ENCODE measurements around the gene PCGF6. TPM values are rescaled to one million over a fixed set of nuclear protein-coding genes. Genes with fewer than 3 reads are reported as not detected.

Gene PCGF6
- total and polyA plus RNA-seq, 8 donors: 7.7 to 14.7 (median 12.9) TPM

DNA sequence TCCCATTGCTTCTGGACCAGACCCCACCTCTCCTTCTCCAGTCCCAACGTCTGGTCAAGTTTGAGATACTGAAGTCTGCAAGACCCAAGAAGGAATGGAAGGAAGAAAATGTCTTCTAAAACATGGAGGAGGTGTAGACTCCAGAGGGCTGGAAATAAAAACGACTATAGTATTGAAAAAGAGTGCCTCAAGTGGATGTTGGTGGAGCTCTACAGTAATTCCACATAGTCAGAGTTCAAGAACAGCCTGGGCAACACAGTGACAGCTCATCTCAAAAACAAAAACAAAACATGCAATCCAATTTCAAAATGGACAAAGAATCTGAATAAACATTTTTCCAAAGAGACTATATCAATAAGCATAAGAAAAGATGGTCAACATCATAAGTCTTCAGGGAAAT lies 2.3 kb upstream of the PCGF6 start:
- Histone ChIP-seq H3K36me3 (peaks cover 0 to 3% of the 10 kb centered on the region in 2 donors), H3K9me3 (no peaks in the 10 kb centered on the region), H3K4me3 (no peak overlapping the region), H3K27me3 (no peaks in the 10 kb centered on the region), H3K27ac (no peak overlapping the region), H3K4me1 (peaks cover 4 to 20% of the 10 kb centered on the region in 2 donors)
- intact Hi-C loops (cut with DNase I): no loop called here
- TF ChIP-seq, protein P1, sequence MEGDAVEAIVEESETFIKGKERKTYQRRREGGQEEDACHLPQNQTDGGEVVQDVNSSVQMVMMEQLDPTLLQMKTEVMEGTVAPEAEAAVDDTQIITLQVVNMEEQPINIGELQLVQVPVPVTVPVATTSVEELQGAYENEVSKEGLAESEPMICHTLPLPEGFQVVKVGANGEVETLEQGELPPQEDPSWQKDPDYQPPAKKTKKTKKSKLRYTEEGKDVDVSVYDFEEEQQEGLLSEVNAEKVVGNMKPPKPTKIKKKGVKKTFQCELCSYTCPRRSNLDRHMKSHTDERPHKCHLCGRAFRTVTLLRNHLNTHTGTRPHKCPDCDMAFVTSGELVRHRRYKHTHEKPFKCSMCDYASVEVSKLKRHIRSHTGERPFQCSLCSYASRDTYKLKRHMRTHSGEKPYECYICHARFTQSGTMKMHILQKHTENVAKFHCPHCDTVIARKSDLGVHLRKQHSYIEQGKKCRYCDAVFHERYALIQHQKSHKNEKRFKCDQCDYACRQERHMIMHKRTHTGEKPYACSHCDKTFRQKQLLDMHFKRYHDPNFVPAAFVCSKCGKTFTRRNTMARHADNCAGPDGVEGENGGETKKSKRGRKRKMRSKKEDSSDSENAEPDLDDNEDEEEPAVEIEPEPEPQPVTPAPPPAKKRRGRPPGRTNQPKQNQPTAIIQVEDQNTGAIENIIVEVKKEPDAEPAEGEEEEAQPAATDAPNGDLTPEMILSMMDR (IDR thresholded peaks at IDR 0.05): no peak
- ATAC-seq (no peak), DNase-seq (no peak)

DNA sequence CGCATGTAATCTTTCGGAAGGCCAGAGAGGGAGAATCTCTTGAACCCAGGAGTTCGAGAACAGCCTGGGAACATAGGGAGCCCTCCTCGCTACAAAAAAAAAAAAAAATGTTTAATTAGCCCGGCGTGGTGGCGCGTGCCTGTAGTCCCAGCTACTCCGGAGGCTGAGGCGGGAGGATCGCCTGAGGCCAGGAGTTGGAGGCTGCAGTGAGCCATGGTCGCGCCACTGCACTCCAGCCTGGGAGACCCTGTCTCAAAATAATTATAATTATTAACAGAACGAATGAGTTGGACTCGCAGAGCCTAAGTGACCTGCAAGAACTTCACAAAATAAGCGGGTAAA lies 794 bp downstream of the PCGF6 start:
- Histone ChIP-seq H3K9me3 (no peaks in the 10 kb centered on the region), H3K36me3 (peaks cover 0 to 34% of the 10 kb centered on the region in 2 donors), H3K27ac (peak overlapping the region; percentile 62 to 79), H3K4me1 (peaks cover 4 to 20% of the 10 kb centered on the region in 2 donors), H3K4me3 (peak overlapping the region; percentile 78 to 79), H3K27me3 (no peaks in the 10 kb centered on the region)
- DNase-seq (no peak), ATAC-seq (no peak)
- intact Hi-C loops (cut with DNase I): no loop called here
- TF ChIP-seq, protein P1 (IDR thresholded peaks at IDR 0.05): no peak

DNA sequence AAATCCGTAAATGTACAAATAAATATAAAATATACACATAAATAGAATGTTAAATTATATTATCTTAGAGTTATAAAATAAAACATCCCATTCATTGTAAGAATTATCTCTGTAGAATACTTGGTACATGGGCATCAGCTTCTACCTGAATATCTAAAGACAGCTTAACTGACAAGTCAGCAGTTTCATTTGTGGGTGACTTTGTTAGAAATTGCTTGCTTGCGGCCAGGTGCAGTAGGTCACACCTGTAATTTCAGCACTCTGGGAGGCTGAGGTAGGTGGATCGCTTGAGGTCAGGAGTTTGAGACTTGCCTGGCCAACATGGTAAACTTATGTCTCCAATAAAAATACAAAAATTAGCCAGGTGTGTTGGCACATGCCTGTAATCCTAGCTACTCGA lies 14.6 kb downstream of the PCGF6 start:
- DNase-seq (no peak), ATAC-seq (no peak)
- Histone ChIP-seq H3K4me3 (no peak overlapping the region), H3K9me3 (no peaks in the 10 kb centered on the region), H3K27me3 (no peaks in the 10 kb centered on the region), H3K4me1 (no peaks in the 10 kb centered on the region), H3K27ac (no peak overlapping the region), H3K36me3 (peaks cover 0 to 60% of the 10 kb centered on the region in 2 donors)
- TF ChIP-seq, protein P1 (IDR thresholded peaks at IDR 0.05): no peak
- intact Hi-C loops (cut with DNase I): no loop called here

DNA sequence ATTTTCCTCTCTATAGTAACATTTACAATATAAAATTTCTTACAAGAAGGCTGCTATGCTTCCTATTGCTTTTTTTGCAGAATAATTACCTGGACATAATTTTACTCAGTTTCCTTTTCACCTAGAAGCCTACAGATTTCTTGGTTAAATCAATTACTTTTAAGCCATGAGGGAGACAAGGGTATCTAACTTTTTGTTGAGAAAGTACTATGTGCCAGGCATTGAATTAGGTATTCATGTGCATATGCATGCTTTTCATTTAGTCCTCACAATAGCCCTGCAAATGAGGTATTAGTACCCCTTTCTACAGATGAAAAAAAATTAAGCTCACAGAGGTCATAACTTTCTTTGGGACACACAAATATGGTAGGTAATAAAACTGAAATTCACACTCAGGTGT lies 16.4 kb downstream of the PCGF6 start:
- TF ChIP-seq, protein P1 (IDR thresholded peaks at IDR 0.05): no peak
- intact Hi-C loops (cut with DNase I): no loop called here
- Histone ChIP-seq H3K4me1 (no peaks in the 10 kb centered on the region), H3K36me3 (peaks cover 0 to 69% of the 10 kb centered on the region in 2 donors), H3K9me3 (no peaks in the 10 kb centered on the region), H3K27me3 (no peaks in the 10 kb centered on the region), H3K4me3 (no peak overlapping the region), H3K27ac (no peak overlapping the region)
- ATAC-seq (no peak), DNase-seq (no peak)

DNA sequence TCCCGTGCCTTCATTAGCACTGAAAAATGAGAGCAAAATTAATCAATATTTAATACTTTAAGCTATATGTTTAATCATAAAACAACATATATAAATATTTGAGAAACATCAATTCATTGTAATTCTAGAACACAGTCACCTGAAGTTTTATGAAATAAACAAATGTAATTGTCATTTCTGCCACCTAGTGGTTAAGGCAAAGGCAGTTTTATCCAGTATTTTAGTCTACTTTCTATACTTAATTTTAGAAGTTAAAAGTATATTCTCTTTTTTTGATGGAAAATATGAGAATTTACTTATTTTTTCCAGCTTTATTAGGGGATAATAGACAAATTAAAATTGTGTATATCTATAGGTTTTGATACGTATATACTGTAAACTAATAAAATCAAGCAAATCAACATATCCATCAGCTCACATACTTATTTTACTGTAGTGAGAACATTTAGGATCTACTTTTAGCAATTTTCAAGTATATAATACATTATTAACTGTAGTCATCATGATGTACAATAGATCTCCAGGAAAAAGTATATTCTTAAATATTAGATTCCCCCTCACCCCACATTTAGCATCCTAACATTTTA lies 16.9 kb downstream of the PCGF6 start:
- no peak for ATAC-seq
- intact Hi-C loops (cut with DNase I): no loop called here
- H3K27me3 ChIP-seq: no peaks in the 10 kb centered on the region
- DNase-seq: peak in 1 of 4 donors; percentile 6
- H3K9me3 ChIP-seq: no peaks in the 10 kb centered on the region
- TF ChIP-seq, protein P1 (IDR thresholded peaks at IDR 0.05): peak; percentile 45 to 51
- H3K4me3 ChIP-seq: no peak overlapping the region
- H3K27ac ChIP-seq: no peak overlapping the region
- H3K4me1 ChIP-seq: no peaks in the 10 kb centered on the region
- peaks cover 0 to 67% of the 10 kb centered on the region in 2 donors for H3K36me3 ChIP-seq

Data from left lung (tissue), 10 donors.